GM19099 (cell line): ENCODE results near the gene MATN4.

Source experiments
- POLR2A ChIP-seq: IDR thresholded peaks from 3 replicates; pipeline ENCODE4 v1.6.1; 2011; ENCODE audit warnings: low read depth; ENCODE audit not compliant: insufficient read length; ENCODE audit errors: extremely low read depth

The MATN4 gene

DNA sequence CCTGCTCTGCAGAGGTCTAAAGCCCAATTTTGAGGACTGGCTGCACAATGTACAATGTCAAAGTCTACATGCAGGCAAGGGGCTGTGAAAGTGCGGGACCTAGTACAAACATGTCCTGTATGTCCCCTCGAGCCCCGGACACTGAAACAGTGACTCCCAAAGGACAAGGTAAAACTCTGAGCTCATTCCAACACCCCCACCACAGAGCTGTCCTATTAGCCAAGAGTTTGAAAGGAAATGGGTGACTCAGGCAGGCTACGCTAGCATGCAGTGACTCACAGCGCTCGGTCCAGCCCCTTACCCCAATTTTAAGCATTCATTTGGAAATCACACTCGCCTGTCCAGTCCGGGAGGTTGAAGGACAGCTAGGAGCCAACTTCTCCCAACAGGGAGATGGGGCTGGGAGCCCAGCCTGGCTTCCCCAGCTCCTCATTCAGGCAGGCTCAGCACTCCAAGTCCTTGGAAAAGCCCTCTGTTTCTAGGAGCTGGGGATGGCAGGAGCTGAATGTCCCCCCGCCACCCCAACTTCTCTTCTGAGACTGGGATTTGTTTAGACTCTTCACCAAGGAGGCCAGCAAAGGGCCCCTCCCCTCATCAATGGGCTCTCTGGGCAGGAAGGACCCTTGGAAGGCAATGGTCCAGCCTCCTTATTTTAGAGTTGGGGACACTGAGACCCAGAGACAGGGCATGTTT lies 36.2 kb upstream of the MATN4 start:
- no peak for TF ChIP-seq POLR2A

DNA sequence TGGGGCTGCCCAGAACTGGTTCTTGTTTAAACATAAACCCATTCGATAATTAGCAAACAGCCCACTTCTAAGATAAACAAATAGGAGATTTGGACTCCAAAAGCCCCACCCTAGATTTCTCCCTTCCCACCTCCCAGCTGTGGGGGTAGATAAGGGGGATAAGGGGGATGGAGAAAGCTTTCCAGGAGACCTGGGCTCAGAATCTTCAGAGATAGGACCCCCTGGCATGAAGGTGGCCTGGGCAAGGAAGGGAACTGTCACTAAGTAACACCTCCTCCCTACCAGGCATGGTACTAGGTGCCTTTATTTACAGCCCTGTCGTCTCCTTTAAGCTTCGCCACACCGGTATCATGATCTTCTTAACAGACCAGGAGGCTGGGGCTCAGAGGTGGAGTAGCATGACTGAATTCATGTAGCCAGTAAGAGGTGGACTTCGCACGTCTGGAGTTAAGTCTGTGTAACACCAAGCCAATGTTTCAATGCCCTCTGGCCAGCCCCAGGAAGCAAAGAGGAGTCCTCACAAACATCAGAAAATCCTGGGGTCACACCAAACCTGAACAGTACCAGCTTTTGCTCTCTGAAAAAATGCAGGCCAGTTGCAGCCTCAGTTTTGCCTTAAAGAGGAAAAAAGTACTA lies 35.6 kb upstream of the MATN4 start:
- no peak for TF ChIP-seq POLR2A

DNA sequence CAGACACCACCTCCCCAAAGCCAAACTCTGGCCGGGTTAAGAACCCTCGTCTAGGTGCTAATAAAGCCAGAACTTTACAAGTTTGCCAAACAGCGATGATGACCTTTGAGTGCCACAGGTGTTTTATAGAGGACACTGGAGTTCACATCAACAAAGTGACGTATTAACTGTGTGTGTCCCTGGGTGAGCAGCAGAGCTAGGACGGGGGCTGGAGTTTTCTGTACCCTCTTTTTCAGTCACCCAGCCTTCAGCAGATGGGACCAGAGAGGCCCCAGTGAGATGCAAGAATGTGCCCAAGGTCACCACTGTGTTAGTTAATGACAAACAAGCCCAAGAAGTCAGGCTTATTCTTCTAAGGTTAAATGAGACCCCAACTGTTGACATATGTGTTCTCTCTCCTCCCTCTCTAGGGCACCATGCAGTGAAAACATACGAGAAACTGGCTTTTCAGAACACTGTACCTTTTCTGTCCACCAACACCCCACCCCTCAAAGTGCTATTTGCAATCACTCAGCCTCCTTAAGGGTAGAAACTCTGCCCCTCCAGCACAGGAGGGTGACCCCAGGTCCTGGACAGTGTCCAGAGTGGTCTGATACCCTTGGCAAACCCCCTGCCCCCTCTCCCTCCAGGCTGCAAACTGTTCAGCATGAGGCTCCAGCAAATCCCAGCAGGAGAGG lies 34.9 kb upstream of the MATN4 start:
- TF ChIP-seq POLR2A, result no peak

DNA sequence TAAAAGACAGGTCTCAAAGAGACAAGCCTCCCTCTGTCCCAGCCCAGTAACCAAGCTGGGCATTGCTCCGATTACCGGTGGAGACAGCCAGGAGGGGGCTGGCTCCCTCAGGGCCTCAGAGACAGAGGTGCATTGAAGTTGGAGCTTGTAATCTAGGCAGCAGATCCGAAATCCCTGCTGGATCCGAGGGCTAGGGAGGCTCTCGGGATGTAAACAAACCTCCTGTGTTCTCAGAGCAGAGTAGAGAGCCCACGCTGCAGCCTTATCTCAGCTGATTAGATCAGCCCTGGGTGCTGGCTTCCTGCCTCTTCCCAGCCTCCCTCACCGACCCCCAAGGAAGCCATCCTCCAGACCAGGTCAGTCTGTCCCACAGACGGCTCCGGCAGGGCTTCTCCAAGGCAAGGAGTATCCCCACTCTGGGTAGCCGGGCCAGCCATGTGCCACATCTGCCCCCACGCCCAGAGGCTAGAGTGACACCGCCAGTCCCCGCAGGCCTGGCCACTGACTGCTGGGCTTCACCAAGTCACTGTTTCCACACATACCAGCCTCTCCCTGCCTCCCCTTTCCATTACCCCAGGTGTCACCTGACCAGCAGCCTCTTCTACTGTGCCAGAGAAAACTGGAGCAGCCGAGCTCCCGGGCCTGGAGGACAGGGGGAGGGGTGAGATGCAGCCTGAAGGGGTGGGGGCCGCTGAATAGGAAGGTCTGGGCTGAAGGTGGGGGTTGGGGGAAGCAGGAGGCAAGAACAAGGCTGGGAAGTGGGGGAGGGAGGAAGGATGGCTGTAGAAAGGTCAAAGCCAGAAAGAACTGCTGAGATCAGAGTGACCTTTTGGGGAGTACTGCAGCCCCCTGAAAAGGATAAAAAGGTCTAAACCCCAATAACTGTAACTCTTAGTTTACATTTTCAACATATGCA lies 34.1 kb upstream of the MATN4 start:
- no peak for TF ChIP-seq POLR2A

DNA sequence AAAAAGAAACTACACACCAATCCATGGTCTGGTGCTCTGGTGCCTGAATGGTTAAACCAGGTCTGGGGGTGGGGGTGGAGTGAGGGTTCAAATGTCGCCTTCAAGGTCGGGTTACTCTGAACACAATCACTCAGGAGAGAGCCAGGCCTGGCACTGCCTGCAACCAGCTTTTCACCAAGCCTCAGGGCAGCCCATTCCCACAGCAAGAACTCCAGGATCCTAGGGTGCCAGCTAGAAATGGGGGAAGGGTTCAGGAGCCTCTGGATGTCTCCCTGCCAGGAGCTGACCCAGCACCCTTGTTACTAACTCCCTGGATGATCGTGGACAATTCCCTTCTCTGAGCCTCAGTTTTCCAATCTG lies 33.5 kb upstream of the MATN4 start:
- TF ChIP-seq POLR2A, result no peak

DNA sequence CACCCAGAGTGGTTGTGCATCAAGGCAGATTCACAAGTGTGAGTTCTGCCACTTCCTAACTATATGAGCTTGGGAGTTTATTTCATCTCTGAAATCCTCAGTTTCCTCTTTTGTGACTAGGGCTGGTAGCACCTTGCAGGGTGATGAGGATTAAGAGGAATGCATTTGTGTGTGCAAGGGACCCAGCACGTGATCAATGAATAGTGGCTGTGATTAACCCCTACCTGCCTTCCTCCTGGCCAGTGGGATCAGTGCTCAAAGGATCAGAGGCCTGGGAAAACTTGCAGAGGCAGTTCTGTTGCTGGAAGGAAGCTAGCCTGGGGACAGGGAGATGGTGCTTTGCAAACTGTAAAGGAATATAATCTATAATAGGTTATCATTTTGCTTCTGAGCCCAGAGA lies 32.9 kb upstream of the MATN4 start:
- TF ChIP-seq POLR2A, result no peak

DNA sequence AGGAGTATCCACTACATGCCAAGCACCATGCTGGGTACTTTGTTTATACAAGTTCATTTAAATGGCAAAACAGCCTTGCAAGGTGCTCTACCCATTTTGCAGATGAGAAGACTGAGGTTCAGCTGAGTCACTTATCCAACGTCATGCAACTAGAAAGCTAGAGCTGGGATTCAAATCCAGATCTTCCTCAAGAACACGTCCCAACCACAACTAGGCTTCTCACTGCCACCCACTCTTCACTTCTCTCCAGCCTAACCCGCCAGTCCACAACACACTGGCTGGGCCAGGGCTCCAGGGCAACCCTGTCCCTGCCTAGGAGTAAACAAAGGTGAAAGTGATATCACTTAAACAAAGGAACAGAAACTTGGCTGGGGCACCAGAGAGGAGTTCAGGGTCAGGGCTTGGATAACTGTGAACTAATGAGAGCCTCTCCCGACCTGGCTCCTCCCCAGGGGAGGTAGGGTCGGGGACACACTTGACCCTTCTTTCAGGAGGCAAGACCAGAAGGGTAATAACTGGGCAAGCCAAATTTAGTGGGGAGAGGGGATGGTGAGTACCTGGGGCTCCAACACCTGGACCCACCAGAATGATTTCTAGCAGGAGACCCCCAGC lies 32.2 kb upstream of the MATN4 start:
- no peak for TF ChIP-seq POLR2A

DNA sequence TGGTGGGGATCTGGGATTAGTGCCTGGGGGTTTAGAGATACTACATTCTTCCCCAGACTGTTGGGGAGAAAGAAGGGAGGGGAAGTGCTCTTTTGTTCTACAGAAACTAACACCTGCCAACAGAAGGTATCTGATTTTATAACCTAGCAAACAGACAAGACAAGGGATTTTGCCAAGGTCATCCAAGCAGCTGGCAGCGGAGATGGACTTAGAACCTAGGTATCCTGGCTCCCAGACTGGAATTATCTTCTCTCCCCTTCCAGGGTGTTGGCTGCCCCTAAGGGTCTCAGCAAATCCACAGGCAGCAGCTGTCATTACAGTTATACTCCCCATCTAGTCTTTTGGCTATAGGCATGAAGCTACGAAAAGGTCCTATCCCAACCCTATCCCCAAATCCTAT lies 31.7 kb upstream of the MATN4 start:
- TF ChIP-seq POLR2A, result no peak

DNA sequence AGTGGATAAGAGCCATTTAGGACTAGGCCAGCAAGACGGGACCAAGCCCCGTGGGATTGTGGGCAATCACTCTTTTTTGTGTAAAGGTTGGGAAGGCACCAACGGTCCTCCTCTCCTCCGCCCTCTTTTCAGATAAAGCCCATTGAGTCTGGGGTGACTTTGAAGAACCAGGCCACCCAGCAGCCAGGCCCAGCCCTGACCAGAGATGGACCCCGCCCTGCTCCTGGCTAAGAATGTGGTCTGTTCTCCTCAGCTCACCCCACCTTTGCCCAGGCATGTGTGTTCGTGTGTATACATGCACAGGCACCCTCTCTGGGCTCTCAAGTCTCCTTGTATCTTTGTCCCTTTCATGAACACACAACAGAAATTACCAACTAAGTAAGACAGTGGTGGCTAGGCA lies 31.0 kb upstream of the MATN4 start:
- TF ChIP-seq POLR2A, result no peak

DNA sequence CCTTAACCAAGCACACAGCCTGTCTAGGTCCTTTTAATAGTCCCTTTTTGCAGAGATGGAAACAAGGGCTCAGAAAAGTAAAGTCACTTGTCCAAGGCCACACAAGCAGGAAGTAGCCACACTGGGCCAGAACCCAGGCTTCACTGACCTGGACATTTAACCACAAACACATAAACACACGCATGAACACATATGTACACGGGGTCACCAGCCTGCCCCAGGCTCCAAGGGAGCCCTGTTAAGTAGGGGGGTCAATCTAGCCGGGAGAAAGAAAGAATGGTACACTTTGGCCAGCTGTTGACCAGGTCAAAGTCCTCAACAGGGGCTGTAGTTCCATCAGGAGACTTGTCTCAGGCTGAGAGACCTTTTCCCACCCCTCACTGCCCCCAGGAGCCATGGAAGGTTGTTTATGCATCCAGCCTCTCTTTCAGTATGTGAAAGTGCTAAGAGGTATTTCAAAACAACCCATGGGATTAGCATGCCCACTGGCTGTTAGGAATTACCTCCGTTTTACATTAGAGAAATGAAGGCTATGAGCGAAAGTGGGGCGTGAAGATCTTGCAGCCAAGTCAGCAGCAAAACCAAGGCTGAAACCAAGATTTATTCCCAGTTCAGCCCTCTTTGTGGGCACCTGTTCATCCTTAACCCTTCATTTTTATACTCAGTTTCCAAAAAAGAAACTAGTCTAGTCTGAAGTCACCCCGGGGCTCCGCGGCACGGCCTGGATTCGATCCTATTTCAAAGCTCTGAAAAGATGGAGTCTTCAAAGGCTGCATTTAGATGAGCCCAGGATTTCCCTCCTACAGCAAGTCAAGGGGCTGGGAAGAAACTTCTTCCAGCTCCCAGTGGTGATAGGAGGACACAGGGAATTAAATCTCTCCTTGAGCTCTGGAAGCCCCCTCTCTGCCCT lies 30.3 kb upstream of the MATN4 start:
- no peak for TF ChIP-seq POLR2A

DNA sequence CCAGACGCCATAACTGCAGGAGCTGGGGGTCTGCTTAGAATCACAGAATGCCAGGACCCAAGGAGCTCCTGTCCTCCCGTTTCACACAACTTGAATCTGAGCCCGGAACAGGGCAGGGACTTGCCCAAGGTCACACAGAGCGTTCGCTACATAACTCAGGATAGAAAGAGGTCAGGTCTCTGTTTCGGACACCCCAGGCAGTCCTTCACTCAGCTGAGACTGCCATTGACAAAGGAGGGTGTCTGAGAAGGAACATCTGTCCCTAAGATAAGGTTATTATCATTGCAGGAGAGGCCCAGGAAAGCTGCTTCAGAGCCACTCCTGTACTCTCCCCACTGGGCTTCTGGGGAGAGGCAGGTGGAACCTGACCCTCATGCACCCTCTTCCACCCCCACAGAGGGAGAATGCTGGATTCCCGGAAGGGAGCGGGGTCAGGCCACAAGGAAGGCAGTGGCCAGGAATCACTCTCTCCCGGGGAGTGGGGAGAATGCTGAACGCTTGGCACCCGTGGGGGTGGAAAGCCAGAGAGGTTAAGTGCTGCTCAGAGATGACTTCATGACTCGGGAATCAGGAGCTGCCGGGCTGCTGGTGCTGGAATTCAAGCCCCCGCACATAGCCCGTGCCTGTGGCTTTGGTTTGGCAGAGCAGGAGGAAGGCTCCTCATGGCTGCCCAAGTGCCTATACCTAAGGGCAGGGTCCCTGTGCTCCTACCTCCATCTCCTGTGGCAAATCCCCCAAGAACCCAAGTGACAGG lies 29.4 kb upstream of the MATN4 start:
- TF ChIP-seq POLR2A, result no peak

DNA sequence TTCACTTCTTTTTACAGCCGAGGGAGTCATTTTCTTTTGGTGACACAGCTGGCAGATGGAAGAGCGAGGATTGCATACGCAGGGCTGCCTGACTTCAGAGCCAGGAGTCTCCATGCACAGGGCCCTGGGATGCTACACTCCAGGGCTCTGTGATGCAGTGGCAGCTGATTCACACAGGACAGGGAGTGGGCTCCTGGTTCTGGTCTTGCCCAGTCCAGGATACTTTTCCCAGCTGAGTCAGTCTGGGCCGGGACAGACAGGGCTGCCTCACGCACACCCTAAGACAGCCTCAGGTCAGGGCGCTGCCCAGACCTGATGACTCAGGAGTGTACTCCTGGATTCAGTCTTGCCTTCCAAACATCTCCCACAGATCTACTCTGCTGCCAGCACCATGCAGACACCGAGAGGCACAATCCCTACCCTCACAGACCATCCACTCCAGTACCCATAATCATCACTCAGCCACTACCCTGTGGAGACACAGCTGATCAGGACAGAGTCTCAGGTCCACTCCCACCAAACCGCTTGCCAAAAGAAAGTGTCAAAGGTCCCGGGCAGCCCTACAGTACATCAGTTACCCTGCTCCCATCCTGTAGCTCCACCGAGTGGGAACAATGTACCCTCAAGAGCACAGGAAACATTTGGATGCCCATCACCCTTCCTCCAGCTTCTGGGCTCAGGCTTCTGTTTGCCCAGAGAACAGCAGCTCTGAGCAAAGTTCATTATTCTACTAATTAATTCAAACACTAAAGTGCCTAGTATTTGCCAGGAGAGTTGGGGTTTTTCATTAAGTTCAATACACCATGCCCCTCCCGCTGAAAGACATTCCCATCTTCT lies 28.6 kb upstream of the MATN4 start:
- no peak for TF ChIP-seq POLR2A
